ENCODE results near the gene ADAD1.
"Not testable (repeated sequence)": the region's sequence is repeated elsewhere in the genome, so short reads cannot be mapped to it uniquely, and the experiment has no call there.

Gene ADAD1

GRCh38 chr4:122378711-122379110, at the start of gene ADAD1:
TSS of gene ADAD1 (plus strand) at chr4:122379011. CDS start at chr4:122380070, 1,059 bp downstream.
- no peak for DNase-seq

- DNase-seq = no peak
Measured at GRCh38 chr4:122329876-122330565, 48.8 kb upstream of the ADAD1 start.

GRCh38 chr4:122331195-122331594, 47.6 kb upstream of the ADAD1 start:
- no peak for DNase-seq

- no peak for DNase-seq
Measured at GRCh38 chr4:122334828-122335227, 44.0 kb upstream of the ADAD1 start.

- DNase-seq = no peak
Measured at GRCh38 chr4:122341886-122342285, 36.9 kb upstream of the ADAD1 start.

- no peak for DNase-seq
Measured at GRCh38 chr4:122346036-122346435, 32.8 kb upstream of the ADAD1 start.

GRCh38 chr4:122346503-122346902, 32.3 kb upstream of the ADAD1 start:
- DNase-seq = no peak

- no peak for DNase-seq
Measured at GRCh38 chr4:122356317-122356808, 22.4 kb upstream of the ADAD1 start.

- no peak for DNase-seq
Measured at GRCh38 chr4:122360754-122361153, 18.1 kb upstream of the ADAD1 start.

- DNase-seq = no peak
Measured at GRCh38 chr4:122364700-122365404, 14.0 kb upstream of the ADAD1 start.

- DNase-seq = not testable (repeated sequence)
Measured at GRCh38 chr4:122368786-122369185, 10.0 kb upstream of the ADAD1 start.

GRCh38 chr4:122377352-122377751, 1.5 kb upstream of the ADAD1 start:
- no peak for DNase-seq

- DNase-seq = no peak
Measured at GRCh38 chr4:122379239-122379638, 428 bp downstream of the ADAD1 start.

- DNase-seq = no peak
Measured at GRCh38 chr4:122383341-122383740, 4.5 kb downstream of the ADAD1 start.

GRCh38 chr4:122384245-122384644, 5.4 kb downstream of the ADAD1 start:
- no peak for DNase-seq

- no peak for DNase-seq
Measured at GRCh38 chr4:122393276-122393675, 14.5 kb downstream of the ADAD1 start.

GRCh38 chr4:122403861-122404260, 25.1 kb downstream of the ADAD1 start:
- no peak for DNase-seq

- DNase-seq = no peak
Measured at GRCh38 chr4:122412547-122412946, 33.7 kb downstream of the ADAD1 start.

- no peak for DNase-seq
Measured at GRCh38 chr4:122423246-122423645, 44.4 kb downstream of the ADAD1 start.

GRCh38 chr4:122431351-122431750, 52.5 kb downstream of the ADAD1 start:
- DNase-seq = no peak

GRCh38 chr4:122434285-122434684, 55.5 kb downstream of the ADAD1 start:
- DNase-seq = no peak

- DNase-seq = no peak
Measured at GRCh38 chr4:122450847-122451246, 72.0 kb downstream of the ADAD1 start.

GRCh38 chr4:122453384-122453995, 74.7 kb downstream of the ADAD1 start:
- no peak for DNase-seq

Data from activated gamma-delta T cell treated with Interleukin-2 at 50 U/mL for 16 hours (primary cell).